WTC11 (cell line): ENCODE results near the gene C1orf198. TPM values are rescaled to one million over a fixed set of nuclear protein-coding genes. Genes with fewer than 3 reads are reported as not detected.

Experiments used
- ATAC-seq: fragments of 200-7000 bp; cut with Tn5 transposase; 2 replicates; pipeline ENCODE4 v1.10.0; 2021; ENCODE audit warnings: mild to moderate bottlenecking, moderate library complexity
- CTCF ChIA-PET: fragments of 300-600 bp; sonication (Branson Sonifier 250); formaldehyde crosslinking; loops from one replicate; lab custom pipeline; 2021; ENCODE audit warnings: antibody characterized with exemption; lab: Charles Lee
- POLR2A ChIA-PET: fragments of 350-600 bp; sonication (Branson Sonifier 250); formaldehyde crosslinking; loops from one replicate; lab custom pipeline; 2021; ENCODE audit warnings: antibody characterized with exemption; lab: Charles Lee
- DNase-seq: peaks from one replicate; pipeline ENCODE4 v3.0.0; 2021; ENCODE audit warnings: low spot score
- H3K27ac Mint-ChIP-seq: 2 replicates; pipeline ENCODE4 v1.8.0; 2021; ENCODE audit warnings: mixed read lengths
- H3K27me3 Mint-ChIP-seq: 2 replicates; pipeline ENCODE4 v1.8.0; 2021; ENCODE audit warnings: low read depth, mild to moderate bottlenecking, moderate library complexity, mixed read lengths
- H3K36me3 Mint-ChIP-seq: 2 replicates; pipeline ENCODE4 v1.8.0; 2021; ENCODE audit warnings: mixed read lengths
- H3K4me1 Mint-ChIP-seq: 2 replicates; pipeline ENCODE4 v1.8.0; 2022; ENCODE audit warnings: mixed read lengths
- H3K4me3 Mint-ChIP-seq: 2 replicates; pipeline ENCODE4 v1.8.0; 2021; ENCODE audit warnings: mild to moderate bottlenecking, moderate library complexity, mixed read lengths
- H3K9me3 Mint-ChIP-seq: 2 replicates; pipeline ENCODE4 v1.8.0; 2021; ENCODE audit warnings: mixed read lengths
- CBFB ChIP-seq: sonication (generic); formaldehyde crosslinking; IDR thresholded peaks from 2 replicates; pipeline ENCODE4 v1.8.1; 2022; ENCODE audit warnings: mild to moderate bottlenecking, low read depth, missing genetic modification reagents
- CREM ChIP-seq: sonication (generic); formaldehyde crosslinking; IDR thresholded peaks from 2 replicates; pipeline ENCODE4 v1.8.1; 2022; ENCODE audit warnings: mild to moderate bottlenecking, missing genetic modification reagents, moderate library complexity
- ETV6 ChIP-seq: sonication (generic); formaldehyde crosslinking; IDR thresholded peaks from 2 replicates; pipeline ENCODE4 v1.8.1; 2022; ENCODE audit warnings: mild to moderate bottlenecking, missing genetic modification reagents
- FOXK1 ChIP-seq: sonication (generic); formaldehyde crosslinking; IDR thresholded peaks from 2 replicates; pipeline ENCODE4 v1.8.0; 2022; ENCODE audit warnings: mild to moderate bottlenecking, moderate library complexity, missing genetic modification reagents
- FOXP1 ChIP-seq: sonication (generic); formaldehyde crosslinking; IDR thresholded peaks from 2 replicates; pipeline ENCODE4 v1.8.0; 2022; ENCODE audit warnings: missing genetic modification reagents, mild to moderate bottlenecking, moderate library complexity, borderline replicate concordance
- HMGA2 ChIP-seq: fragments of 250-450 bp; sonication (Bioruptor Pico); IDR thresholded peaks from 2 replicates; pipeline ENCODE4 v1.4.0; 2021; ENCODE audit warnings: mild to moderate bottlenecking, moderate library complexity
- JAZF1 ChIP-seq: fragments of 250-450 bp; sonication (Bioruptor Pico); IDR thresholded peaks from 2 replicates; pipeline ENCODE4 v1.9.0; 2021; ENCODE audit warnings: moderate library complexity, mild to moderate bottlenecking, inconsistent platforms
- MYBL2 ChIP-seq: sonication (generic); formaldehyde crosslinking; IDR thresholded peaks from 2 replicates; pipeline ENCODE4 v1.8.1; 2023; ENCODE audit warnings: mild to moderate bottlenecking, moderate library complexity, missing genetic modification reagents
- SP1 ChIP-seq: sonication (generic); formaldehyde crosslinking; conservative IDR thresholded peaks from 2 replicates; pipeline ENCODE4 v1.8.1; 2022; ENCODE audit warnings: missing genetic modification reagents
- TCF7 ChIP-seq: sonication (generic); formaldehyde crosslinking; IDR thresholded peaks from 2 replicates; pipeline ENCODE4 v1.8.0; 2022; ENCODE audit warnings: mild to moderate bottlenecking, low read depth, missing genetic modification reagents, moderate library complexity
- TP53 ChIP-seq: sonication (generic); formaldehyde crosslinking; IDR thresholded peaks from 2 replicates; pipeline ENCODE4 v1.8.1; 2023; ENCODE audit warnings: mild to moderate bottlenecking, missing genetic modification reagents
- ZNF121 ChIP-seq: sonication (generic); formaldehyde crosslinking; IDR thresholded peaks from 2 replicates; pipeline ENCODE4 v1.8.0; 2023; ENCODE audit warnings: missing genetic modification reagents
- ZNF138 ChIP-seq: sonication (generic); formaldehyde crosslinking; conservative IDR thresholded peaks from 2 replicates; pipeline ENCODE4 v1.8.1; 2022; ENCODE audit warnings: mild to moderate bottlenecking, moderate library complexity, missing genetic modification reagents
- ZNF317 ChIP-seq: sonication (generic); formaldehyde crosslinking; IDR thresholded peaks from 2 replicates; pipeline ENCODE4 v1.8.1; 2023; ENCODE audit warnings: low read depth, mild to moderate bottlenecking, moderate library complexity, missing genetic modification reagents, borderline replicate concordance
- ZNF396 ChIP-seq: fragments of 250-450 bp; sonication (Bioruptor Pico); IDR thresholded peaks from 2 replicates; pipeline ENCODE4 v1.8.0; 2021; ENCODE audit warnings: mild to moderate bottlenecking, moderate library complexity, borderline replicate concordance
- total RNA-seq: library from RNA; stranded (reverse); gene quantifications from 3 replicates; pipeline ENCODE4 v1.2.3, GENCODE V29; 2021
- TF ChIP-seq, protein P1 (sequence below): sonication (generic); formaldehyde crosslinking; IDR thresholded peaks from 2 replicates; pipeline ENCODE4 v1.8.1; 2023; ENCODE audit warnings: mild to moderate bottlenecking, missing genetic modification reagents, borderline replicate concordance
- TF ChIP-seq, protein P2 (sequence below): sonication (generic); formaldehyde crosslinking; IDR thresholded peaks from 2 replicates; pipeline ENCODE4 v1.8.1; 2023; ENCODE audit warnings: mild to moderate bottlenecking, missing genetic modification reagents
- TF ChIP-seq, protein P3 (sequence below): sonication (generic); formaldehyde crosslinking; IDR thresholded peaks from 2 replicates; pipeline ENCODE4 v1.8.1; 2023; ENCODE audit warnings: mild to moderate bottlenecking, moderate library complexity, missing genetic modification reagents
- TF ChIP-seq, protein P4 (sequence below): sonication (generic); formaldehyde crosslinking; IDR thresholded peaks from 2 replicates; pipeline ENCODE4 v1.8.1; 2022; ENCODE audit warnings: low read depth, mild to moderate bottlenecking, moderate library complexity, missing genetic modification reagents, borderline replicate concordance
- TF ChIP-seq, protein P5 (sequence below): fragments of 250-450 bp; sonication (Bioruptor Pico); conservative IDR thresholded peaks from 2 replicates; pipeline ENCODE4 v1.9.0; 2021; ENCODE audit warnings: mild to moderate bottlenecking
- TF ChIP-seq, protein P6 (sequence below): sonication (generic); formaldehyde crosslinking; conservative IDR thresholded peaks from 2 replicates; pipeline ENCODE4 v1.8.1; 2023; ENCODE audit warnings: mild to moderate bottlenecking, low read depth, missing genetic modification reagents, moderate library complexity

C1orf198 gene
- total RNA-seq, 1 experiment from 2014 or later, result 26.9 TPM

DNA sequence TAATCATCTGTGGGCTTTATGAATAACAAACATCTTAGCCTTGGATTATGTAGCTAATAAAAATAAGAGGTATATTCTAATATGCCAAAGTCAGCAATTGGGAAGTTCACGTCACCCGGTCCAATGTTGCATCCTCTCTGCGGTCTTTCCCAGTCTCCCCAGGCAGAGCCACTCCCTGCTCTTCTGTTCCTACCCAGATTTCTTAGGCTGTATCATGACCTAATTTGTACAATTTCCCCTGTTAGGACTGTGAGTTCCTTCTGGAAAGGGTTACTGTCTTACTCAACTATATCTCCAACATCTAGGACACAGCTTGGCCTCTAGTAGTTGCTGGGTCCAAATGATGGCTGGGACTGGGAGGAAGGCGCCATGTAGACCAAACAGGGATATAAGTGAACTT lies 29.8 kb upstream of the C1orf198 start (continued):
- TF ChIP-seq, protein P1, sequence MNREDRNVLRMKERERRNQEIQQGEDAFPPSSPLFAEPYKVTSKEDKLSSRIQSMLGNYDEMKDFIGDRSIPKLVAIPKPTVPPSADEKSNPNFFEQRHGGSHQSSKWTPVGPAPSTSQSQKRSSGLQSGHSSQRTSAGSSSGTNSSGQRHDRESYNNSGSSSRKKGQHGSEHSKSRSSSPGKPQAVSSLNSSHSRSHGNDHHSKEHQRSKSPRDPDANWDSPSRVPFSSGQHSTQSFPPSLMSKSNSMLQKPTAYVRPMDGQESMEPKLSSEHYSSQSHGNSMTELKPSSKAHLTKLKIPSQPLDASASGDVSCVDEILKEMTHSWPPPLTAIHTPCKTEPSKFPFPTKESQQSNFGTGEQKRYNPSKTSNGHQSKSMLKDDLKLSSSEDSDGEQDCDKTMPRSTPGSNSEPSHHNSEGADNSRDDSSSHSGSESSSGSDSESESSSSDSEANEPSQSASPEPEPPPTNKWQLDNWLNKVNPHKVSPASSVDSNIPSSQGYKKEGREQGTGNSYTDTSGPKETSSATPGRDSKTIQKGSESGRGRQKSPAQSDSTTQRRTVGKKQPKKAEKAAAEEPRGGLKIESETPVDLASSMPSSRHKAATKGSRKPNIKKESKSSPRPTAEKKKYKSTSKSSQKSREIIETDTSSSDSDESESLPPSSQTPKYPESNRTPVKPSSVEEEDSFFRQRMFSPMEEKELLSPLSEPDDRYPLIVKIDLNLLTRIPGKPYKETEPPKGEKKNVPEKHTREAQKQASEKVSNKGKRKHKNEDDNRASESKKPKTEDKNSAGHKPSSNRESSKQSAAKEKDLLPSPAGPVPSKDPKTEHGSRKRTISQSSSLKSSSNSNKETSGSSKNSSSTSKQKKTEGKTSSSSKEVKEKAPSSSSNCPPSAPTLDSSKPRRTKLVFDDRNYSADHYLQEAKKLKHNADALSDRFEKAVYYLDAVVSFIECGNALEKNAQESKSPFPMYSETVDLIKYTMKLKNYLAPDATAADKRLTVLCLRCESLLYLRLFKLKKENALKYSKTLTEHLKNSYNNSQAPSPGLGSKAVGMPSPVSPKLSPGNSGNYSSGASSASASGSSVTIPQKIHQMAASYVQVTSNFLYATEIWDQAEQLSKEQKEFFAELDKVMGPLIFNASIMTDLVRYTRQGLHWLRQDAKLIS, result no peak
- TF ChIP-seq ZNF121 (CRISPR knock-in tag), result no peak
- TF ChIP-seq FOXP1 (CRISPR knock-in tag), result no peak
- TF ChIP-seq, all 79 proteins: peak for 0

DNA sequence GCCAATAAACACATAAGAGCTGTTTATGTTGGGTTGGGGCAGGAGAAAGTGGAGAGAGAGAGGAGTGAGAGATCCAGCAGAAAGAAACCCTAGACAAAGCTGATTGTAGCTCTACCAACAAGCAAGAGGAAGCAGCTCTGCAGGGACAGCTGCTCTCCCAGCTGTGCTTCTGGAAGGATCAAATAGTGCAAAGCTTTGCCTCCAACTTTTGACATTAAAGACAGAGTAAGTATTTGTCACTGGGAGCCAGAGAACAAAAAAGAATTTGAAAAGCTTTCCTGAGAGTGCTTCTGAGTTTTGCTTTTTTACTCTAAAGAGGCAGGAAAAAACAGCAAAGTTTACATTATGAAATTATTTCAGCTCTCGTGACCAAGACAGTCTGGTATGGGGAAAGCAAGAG lies 28.5 kb upstream of the C1orf198 start:
- Mint-ChIP-seq H3K4me1 (peaks cover 6% of the 10 kb centered on the region), H3K27me3 (no peaks in the 10 kb centered on the region), H3K4me3 (no peak overlapping the region), H3K36me3 (no peaks in the 10 kb centered on the region), H3K9me3 (peaks cover 8% of the 10 kb centered on the region), H3K27ac (no peak overlapping the region)
- CTCF ChIA-PET, result no interaction called here
- DNase-seq, result no peak
- POLR2A ChIA-PET, result no interaction called here
- ATAC-seq, result no peak
- TF ChIP-seq CREM (CRISPR knock-in tag), result no peak
- no peak for TF ChIP-seq ETV6 (CRISPR knock-in tag)
- TF ChIP-seq MYBL2, result no peak
- no peak for TF ChIP-seq ZNF138 (CRISPR knock-in tag)
- TF ChIP-seq, protein P2, sequence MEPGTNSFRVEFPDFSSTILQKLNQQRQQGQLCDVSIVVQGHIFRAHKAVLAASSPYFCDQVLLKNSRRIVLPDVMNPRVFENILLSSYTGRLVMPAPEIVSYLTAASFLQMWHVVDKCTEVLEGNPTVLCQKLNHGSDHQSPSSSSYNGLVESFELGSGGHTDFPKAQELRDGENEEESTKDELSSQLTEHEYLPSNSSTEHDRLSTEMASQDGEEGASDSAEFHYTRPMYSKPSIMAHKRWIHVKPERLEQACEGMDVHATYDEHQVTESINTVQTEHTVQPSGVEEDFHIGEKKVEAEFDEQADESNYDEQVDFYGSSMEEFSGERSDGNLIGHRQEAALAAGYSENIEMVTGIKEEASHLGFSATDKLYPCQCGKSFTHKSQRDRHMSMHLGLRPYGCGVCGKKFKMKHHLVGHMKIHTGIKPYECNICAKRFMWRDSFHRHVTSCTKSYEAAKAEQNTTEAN (CRISPR knock-in tag), result no peak

DNA sequence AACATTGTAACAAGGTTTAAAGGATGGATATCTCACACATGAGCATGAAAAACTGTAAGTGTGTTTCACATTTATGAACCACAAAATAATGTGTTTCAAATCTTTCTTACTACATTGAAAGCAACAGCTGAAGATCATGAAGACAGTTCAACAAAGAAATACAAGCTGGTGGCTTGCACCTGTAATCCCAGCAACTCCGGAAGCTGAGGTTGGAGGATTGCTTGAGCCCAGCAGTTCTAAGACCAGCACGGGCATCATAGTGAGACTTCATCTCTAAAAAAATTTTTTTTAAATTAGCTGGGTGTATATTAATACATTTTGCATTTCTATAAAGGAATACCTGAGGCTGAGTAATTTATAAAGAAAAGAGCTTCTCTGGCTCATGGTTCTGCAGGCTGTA lies 27.1 kb upstream of the C1orf198 start:
- POLR2A ChIA-PET, result no interaction called here
- CTCF ChIA-PET, result interaction anchor here (0.6 to 1.4 kb wide), 4 partner anchors 27 to 786 kb away, joined by 3 to 5 read pairs (median 3); partner anchors contain the start of gene C1orf198
- no peak overlapping the region for H3K27ac Mint-ChIP-seq
- peaks cover 8% of the 10 kb centered on the region for H3K9me3 Mint-ChIP-seq
- peaks cover 11% of the 10 kb centered on the region for H3K4me1 Mint-ChIP-seq
- H3K27me3 Mint-ChIP-seq, result 0 out of 2 replicates have a peak, but pooled peaks cover 2% of the 10 kb centered on the region
- ATAC-seq (no peak), DNase-seq (no peak)
- no peaks in the 10 kb centered on the region for H3K36me3 Mint-ChIP-seq
- no peak overlapping the region for H3K4me3 Mint-ChIP-seq
- TF ChIP-seq ZNF317, result no peak
- TF ChIP-seq JAZF1 (CRISPR knock-in tag), result no peak
- TF ChIP-seq, protein P3, sequence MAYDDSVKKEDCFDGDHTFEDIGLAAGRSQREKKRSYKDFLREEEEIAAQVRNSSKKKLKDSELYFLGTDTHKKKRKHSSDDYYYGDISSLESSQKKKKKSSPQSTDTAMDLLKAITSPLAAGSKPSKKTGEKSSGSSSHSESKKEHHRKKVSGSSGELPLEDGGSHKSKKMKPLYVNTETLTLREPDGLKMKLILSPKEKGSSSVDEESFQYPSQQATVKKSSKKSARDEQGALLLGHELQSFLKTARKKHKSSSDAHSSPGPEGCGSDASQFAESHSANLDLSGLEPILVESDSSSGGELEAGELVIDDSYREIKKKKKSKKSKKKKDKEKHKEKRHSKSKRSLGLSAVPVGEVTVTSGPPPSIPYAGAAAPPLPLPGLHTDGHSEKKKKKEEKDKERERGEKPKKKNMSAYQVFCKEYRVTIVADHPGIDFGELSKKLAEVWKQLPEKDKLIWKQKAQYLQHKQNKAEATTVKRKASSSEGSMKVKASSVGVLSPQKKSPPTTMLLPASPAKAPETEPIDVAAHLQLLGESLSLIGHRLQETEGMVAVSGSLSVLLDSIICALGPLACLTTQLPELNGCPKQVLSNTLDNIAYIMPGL, result no peak
- no peak for TF ChIP-seq SP1 (CRISPR knock-in tag)
- no peak for TF ChIP-seq CBFB (CRISPR knock-in tag)
- TF ChIP-seq HMGA2, result no peak
- TF ChIP-seq, protein P4, sequence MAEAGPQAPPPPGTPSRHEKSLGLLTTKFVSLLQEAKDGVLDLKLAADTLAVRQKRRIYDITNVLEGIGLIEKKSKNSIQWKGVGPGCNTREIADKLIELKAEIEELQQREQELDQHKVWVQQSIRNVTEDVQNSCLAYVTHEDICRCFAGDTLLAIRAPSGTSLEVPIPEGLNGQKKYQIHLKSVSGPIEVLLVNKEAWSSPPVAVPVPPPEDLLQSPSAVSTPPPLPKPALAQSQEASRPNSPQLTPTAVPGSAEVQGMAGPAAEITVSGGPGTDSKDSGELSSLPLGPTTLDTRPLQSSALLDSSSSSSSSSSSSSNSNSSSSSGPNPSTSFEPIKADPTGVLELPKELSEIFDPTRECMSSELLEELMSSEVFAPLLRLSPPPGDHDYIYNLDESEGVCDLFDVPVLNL (CRISPR knock-in tag), result no peak
- TF ChIP-seq TP53 (CRISPR knock-in tag), result no peak
- TF ChIP-seq, protein P5, sequence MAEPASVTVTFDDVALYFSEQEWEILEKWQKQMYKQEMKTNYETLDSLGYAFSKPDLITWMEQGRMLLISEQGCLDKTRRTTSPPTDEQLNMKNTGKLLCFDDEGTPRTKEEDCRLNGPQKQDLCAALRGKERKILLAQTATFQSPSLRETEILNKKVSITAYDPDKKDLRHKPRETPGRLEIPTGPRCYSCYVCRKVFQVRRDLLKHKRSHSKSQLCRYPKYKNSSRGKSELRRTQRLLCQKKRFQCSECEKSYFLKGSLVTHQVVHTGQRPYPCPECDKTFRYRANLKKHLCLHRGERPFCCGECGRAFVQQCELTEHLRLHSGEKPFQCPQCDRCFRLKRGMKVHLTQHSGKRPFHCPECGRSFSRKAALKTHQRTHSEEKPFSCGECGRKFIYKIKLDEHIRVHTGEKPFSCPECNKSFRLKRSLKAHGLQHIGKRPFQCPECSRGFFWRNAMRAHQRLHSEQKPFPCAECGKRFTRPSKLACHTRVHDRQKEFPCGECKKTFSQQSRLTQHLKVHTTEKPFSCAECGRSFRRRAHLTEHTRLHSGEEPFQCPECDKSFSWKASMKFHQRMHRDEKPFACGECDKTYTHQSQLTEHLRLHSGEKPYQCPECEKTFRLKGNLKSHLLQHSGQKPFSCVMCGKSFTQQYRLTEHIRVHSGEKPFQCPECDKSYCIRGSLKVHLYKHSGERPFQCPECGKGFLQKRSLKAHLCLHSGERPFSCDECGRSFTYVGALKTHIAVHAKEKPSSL, result no peak
- TF ChIP-seq FOXK1 (CRISPR knock-in tag), result no peak
- no peak for TF ChIP-seq MYBL2
- TF ChIP-seq TCF7 (CRISPR knock-in tag), result no peak
- TF ChIP-seq ZNF396 (CRISPR knock-in tag), result no peak
- TF ChIP-seq, protein P6, sequence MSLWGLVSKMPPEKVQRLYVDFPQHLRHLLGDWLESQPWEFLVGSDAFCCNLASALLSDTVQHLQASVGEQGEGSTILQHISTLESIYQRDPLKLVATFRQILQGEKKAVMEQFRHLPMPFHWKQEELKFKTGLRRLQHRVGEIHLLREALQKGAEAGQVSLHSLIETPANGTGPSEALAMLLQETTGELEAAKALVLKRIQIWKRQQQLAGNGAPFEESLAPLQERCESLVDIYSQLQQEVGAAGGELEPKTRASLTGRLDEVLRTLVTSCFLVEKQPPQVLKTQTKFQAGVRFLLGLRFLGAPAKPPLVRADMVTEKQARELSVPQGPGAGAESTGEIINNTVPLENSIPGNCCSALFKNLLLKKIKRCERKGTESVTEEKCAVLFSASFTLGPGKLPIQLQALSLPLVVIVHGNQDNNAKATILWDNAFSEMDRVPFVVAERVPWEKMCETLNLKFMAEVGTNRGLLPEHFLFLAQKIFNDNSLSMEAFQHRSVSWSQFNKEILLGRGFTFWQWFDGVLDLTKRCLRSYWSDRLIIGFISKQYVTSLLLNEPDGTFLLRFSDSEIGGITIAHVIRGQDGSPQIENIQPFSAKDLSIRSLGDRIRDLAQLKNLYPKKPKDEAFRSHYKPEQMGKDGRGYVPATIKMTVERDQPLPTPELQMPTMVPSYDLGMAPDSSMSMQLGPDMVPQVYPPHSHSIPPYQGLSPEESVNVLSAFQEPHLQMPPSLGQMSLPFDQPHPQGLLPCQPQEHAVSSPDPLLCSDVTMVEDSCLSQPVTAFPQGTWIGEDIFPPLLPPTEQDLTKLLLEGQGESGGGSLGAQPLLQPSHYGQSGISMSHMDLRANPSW (CRISPR knock-in tag), result no peak
